ENCODE data around the gene TRAPPC5.

GRCh38 chr19:7636317-7636690, 44.3 kb upstream of the TRAPPC5 start:
- TF ChIP-seq CTCF (IDR thresholded peaks at IDR 0.05 in 8 of 11, conservative IDR thresholded peaks at IDR 0.05 in 3 of 11) (no peak), POLR2A (IDR thresholded peaks at IDR 0.05) (no peak), POLR2AphosphoS5 (IDR thresholded peaks at IDR 0.05) (no peak)

All from spleen (tissue), 7 donors.